GM13977 (cell line): ENCODE measurements around the gene NOD2.

Experiments
- DNase-seq: peaks from one replicate; pipeline ENCODE4 v3.0.0; 2012; ENCODE audit warnings: low spot score
- CTCF ChIP-seq: IDR thresholded peaks from 2 replicates; pipeline ENCODE4 v1.5.1; 2012; ENCODE audit warnings: mild to moderate bottlenecking, control low read depth; ENCODE audit not compliant: insufficient read depth; ENCODE audit errors: extremely low read depth, missing control alignments
- in situ Hi-C: fragments of 300-500 bp; cut with MboI; formaldehyde crosslinking; loops from one replicate; pipeline ENCODE4 v1.12.0; 2022; ENCODE audit warnings: low sequenced_read_pairs, low pct_unique_long_range_greater_than_20kb, mixed read lengths, inconsistent platforms; ENCODE audit not compliant: unreplicated experiment

Gene NOD2

DNA sequence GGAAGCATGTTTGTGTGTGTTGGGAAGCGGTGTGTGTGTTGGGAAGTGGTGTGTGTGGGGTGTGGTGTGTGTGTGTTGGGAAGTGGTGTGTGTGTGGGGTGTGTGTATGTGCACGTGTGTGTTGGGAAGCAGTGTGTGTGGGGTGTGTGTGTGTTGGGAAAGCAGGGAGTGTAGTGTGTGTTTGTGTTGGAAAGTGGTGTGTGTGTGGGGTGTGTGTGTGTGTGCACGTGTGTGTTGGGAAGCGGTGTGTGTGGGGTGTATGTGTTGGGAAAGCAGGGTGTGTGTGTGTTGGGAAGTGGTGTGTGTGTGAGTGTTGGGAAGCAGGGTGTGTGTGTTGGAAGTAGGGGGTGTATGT lies 785 bp upstream of the NOD2 start:
- TF ChIP-seq CTCF = no peak
- in situ Hi-C loops = no loop called here
- DNase-seq = no peak

DNA sequence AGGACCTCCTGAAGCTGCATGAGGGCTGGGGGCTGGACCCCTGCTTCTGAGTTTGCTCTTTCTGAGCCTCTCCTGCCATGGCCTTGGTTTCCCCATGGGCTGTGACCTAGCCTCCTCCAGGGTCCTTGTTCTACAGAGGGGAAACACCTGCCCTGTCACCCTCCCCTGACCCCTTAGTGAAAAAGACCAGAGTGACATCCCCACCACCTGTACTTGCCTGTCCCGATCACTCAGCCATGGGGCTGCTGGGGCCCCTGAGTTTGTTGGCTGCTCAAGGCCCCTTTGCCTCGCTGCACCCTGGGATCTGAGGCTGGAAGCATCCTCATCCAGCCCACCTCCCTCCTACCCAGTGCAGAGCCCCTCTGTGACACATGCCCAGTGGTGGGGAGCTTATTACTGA lies 800 bp downstream of the NOD2 start:
- in situ Hi-C loops = no loop called here
- peak; percentile 64 for DNase-seq
- TF ChIP-seq CTCF = no peak

GRCh38 chr16:50695017-50696000 lies 1.9 kb downstream of the NOD2 start:
- in situ Hi-C loops = no loop called here
- no peak for TF ChIP-seq CTCF
- DNase-seq = no peak

DNA sequence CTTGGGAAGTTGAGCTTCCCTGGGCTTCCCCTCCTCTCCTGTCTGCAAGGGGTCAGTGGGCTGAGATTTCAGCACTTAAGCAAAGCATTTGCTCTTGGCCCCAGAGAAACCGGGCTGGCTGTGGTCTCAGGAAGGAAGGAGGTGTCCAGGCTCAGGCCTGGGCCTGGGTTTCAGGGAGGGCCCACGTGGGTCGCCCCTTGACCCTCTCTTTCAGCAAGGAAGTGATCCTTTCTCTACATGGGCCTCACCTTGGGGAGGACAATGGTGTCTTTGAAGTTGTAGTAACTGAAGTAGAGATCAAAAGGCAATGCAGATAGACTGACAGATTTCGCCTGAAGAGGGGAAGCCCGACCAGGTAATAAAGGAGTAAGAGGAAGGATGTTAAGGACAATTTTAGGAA lies 2.7 kb downstream of the NOD2 start:
- no peak for TF ChIP-seq CTCF
- in situ Hi-C loops = no loop called here
- DNase-seq = peak; percentile 57

GRCh38 chr16:50696575-50697420 lies 3.4 kb downstream of the NOD2 start:
- TF ChIP-seq CTCF = no peak
- in situ Hi-C loops = no loop called here
- peak; percentile 84 for DNase-seq

DNA sequence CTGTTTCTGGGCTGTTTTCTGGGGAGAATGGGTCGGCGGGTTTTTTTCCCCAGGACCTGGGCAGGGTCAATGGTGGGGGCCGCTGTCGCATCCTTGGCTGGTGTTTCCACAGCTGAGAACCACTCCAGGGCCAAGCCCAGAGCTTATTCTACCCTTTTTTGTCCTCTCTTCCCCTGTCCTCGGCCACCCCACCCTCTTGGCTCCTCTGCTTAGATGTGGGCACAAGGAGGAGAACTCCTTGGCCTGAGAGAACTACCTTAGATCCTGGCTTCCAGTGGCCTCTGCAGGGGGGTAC lies 4.0 kb downstream of the NOD2 start:
- DNase-seq = no peak
- in situ Hi-C loops = no loop called here
- TF ChIP-seq CTCF = no peak
